Activated CD4-positive, alpha-beta memory T cell treated with anti-CD3 and anti-CD28 coated beads for 36 hours (primary cell): ENCODE data around the gene RNF180. TPM values are rescaled to one million over a fixed set of nuclear protein-coding genes. Genes with fewer than 3 reads are reported as not detected.
"Not testable (repeated sequence)": the region's sequence is repeated elsewhere in the genome, so short reads cannot be mapped to it uniquely, and the experiment has no call there.

Source experiments
- CTCF ChIA-PET: fragments of 350-600 bp; sonication (Branson Sonifier 250); formaldehyde crosslinking; loops from one replicate; lab custom pipeline; 2021; ENCODE audit warnings: antibody characterized with exemption, inconsistent platforms; lab: Charles Lee
- POLR2A ChIA-PET: fragments of 350-600 bp; sonication (Branson Sonifier 250); formaldehyde crosslinking; loops from one replicate; lab custom pipeline; 2021; ENCODE audit warnings: antibody characterized with exemption; lab: Charles Lee
- DNase-seq: peaks from one replicate; pipeline ENCODE4 v3.0.0-alpha.2; 2020
- H3K27ac Mint-ChIP-seq: one replicate; pipeline ENCODE4 v1.8.0; 2021; ENCODE audit warnings: mixed read lengths
- H3K27me3 Mint-ChIP-seq: one replicate; pipeline ENCODE4 v1.8.0; 2021; ENCODE audit warnings: mixed read lengths
- H3K36me3 Mint-ChIP-seq: one replicate; pipeline ENCODE4 v1.8.0; 2021; ENCODE audit warnings: mixed read lengths
- H3K4me1 Mint-ChIP-seq: one replicate; pipeline ENCODE4 v1.8.0; 2021; ENCODE audit warnings: low read depth, mixed read lengths
- H3K4me3 Mint-ChIP-seq: one replicate; pipeline ENCODE4 v1.8.0; 2021; ENCODE audit warnings: mild to moderate bottlenecking, mixed read lengths
- H3K9me3 Mint-ChIP-seq: one replicate; pipeline ENCODE4 v1.8.0; 2021; ENCODE audit warnings: mixed read lengths
- intact Hi-C: fragments of 100-400 bp; cut with micrococcal nuclease; formaldehyde crosslinking; loops from one replicate; pipeline ENCODE4 v1.15.1; 2023
- total RNA-seq, 2 experiments: library from RNA; stranded (reverse); gene quantifications; one replicate each; pipeline ENCODE4 v1.2.3, GENCODE V29; 2021

RNF180 gene
- total RNA-seq, 2 experiments from 2014 or later, result not detected

GRCh38 chr5:64225286-64225981 is 59.8 kb downstream of the RNF180 start:
- DNase-seq, H3K4me1 Mint-ChIP-seq, H3K36me3 Mint-ChIP-seq, CTCF ChIA-PET, POLR2A ChIA-PET, H3K9me3 Mint-ChIP-seq, H3K4me3 Mint-ChIP-seq, H3K27me3 Mint-ChIP-seq, H3K27ac Mint-ChIP-seq: not testable (repeated sequence)
- intact Hi-C loops, result loop anchor here (10.0 kb wide), 1 partner anchor 1259 kb away; the partner anchor contains the start of gene ADAMTS6

- H3K27ac Mint-ChIP-seq, DNase-seq, H3K4me3 Mint-ChIP-seq, H3K4me1 Mint-ChIP-seq, POLR2A ChIA-PET, CTCF ChIA-PET, H3K9me3 Mint-ChIP-seq, H3K27me3 Mint-ChIP-seq, H3K36me3 Mint-ChIP-seq: not testable (repeated sequence)
- intact Hi-C loops, result loop anchor here (10.0 kb wide), 1 partner anchor 1258 kb away; the partner anchor contains the start of gene ADAMTS6
Measured at GRCh38 chr5:64227131-64227537, 61.5 kb downstream of the RNF180 start.

- CTCF ChIA-PET, result interaction anchor here (0.6 to 2.1 kb wide), 7 partner anchors 13 to 383 kb away, joined by 3 to 11 read pairs (median 3); no protein-coding TSS in a partner anchor
- Mint-ChIP-seq H3K4me3 (no peak overlapping the region), H3K27me3 (no peaks in the 10 kb centered on the region), H3K27ac (no peak overlapping the region), H3K4me1 (no peaks in the 10 kb centered on the region), H3K36me3 (no peaks in the 10 kb centered on the region), H3K9me3 (no peaks in the 10 kb centered on the region)
- DNase-seq, result no peak
- intact Hi-C loops, result loop anchor here (2.0 to 10.0 kb wide), 2 partner anchors 384 to 1256 kb away; partner anchors contain the start of gene ADAMTS6
- POLR2A ChIA-PET, result no interaction called here
Measured at GRCh38 chr5:64229163-64229774, 63.6 kb downstream of the RNF180 start.

GRCh38 chr5:64260756-64261155 is 95.1 kb downstream of the RNF180 start:
- POLR2A ChIA-PET, result no interaction called here
- Mint-ChIP-seq H3K4me1 (no peaks in the 10 kb centered on the region), H3K27me3 (no peaks in the 10 kb centered on the region), H3K36me3 (no peaks in the 10 kb centered on the region), H3K27ac (no peak overlapping the region), H3K9me3 (peaks cover 13% of the 10 kb centered on the region), H3K4me3 (no peak overlapping the region)
- no peak for DNase-seq
- CTCF ChIA-PET, result no interaction called here
- intact Hi-C loops, result no loop called here

GRCh38 chr5:64269164-64269563 is 103.5 kb downstream of the RNF180 start:
- H3K36me3 Mint-ChIP-seq, result no peaks in the 10 kb centered on the region
- no peak overlapping the region for H3K4me3 Mint-ChIP-seq
- intact Hi-C loops, result no loop called here
- peaks cover 14% of the 10 kb centered on the region for H3K9me3 Mint-ChIP-seq
- ChIA-PET POLR2A (no interaction called here), CTCF (no interaction called here)
- H3K4me1 Mint-ChIP-seq, result no peaks in the 10 kb centered on the region
- no peak for DNase-seq
- no peak overlapping the region for H3K27ac Mint-ChIP-seq
- no peaks in the 10 kb centered on the region for H3K27me3 Mint-ChIP-seq

GRCh38 chr5:64273276-64273675 is 107.6 kb downstream of the RNF180 start:
- ChIA-PET CTCF (no interaction called here), POLR2A (no interaction called here)
- H3K36me3 Mint-ChIP-seq, result no peaks in the 10 kb centered on the region
- no peak overlapping the region for H3K4me3 Mint-ChIP-seq
- DNase-seq, result no peak
- H3K9me3 Mint-ChIP-seq, result no peaks in the 10 kb centered on the region
- H3K4me1 Mint-ChIP-seq, result no peaks in the 10 kb centered on the region
- no peak overlapping the region for H3K27ac Mint-ChIP-seq
- no peaks in the 10 kb centered on the region for H3K27me3 Mint-ChIP-seq
- intact Hi-C loops, result no loop called here

- intact Hi-C loops, result no loop called here
- ChIA-PET CTCF (no interaction called here), POLR2A (no interaction called here)
- Mint-ChIP-seq H3K4me3 (no peak overlapping the region), H3K9me3 (peaks cover 19% of the 10 kb centered on the region), H3K27ac (no peak overlapping the region), H3K4me1 (no peaks in the 10 kb centered on the region), H3K36me3 (no peaks in the 10 kb centered on the region), H3K27me3 (no peaks in the 10 kb centered on the region)
- DNase-seq, result no peak
Measured at GRCh38 chr5:64285188-64286130, 119.8 kb downstream of the RNF180 start.

GRCh38 chr5:64286381-64286780 is 120.7 kb downstream of the RNF180 start:
- Mint-ChIP-seq H3K9me3 (peaks cover 16% of the 10 kb centered on the region), H3K27ac (no peak overlapping the region)
- intact Hi-C loops, result no loop called here

GRCh38 chr5:64288496-64288895 is 122.9 kb downstream of the RNF180 start:
- H3K27me3 Mint-ChIP-seq, H3K36me3 Mint-ChIP-seq, DNase-seq, H3K9me3 Mint-ChIP-seq, H3K27ac Mint-ChIP-seq, POLR2A ChIA-PET, H3K4me1 Mint-ChIP-seq, CTCF ChIA-PET, intact Hi-C loops, H3K4me3 Mint-ChIP-seq: not testable (repeated sequence)

More at GRCh38 chr5:64286381-64286780, 120.7 kb downstream of the RNF180 start:
- no peaks in the 10 kb centered on the region for H3K4me1 Mint-ChIP-seq
- H3K4me3 Mint-ChIP-seq, result no peak overlapping the region
- no peak for DNase-seq
- POLR2A ChIA-PET, result no interaction called here
- H3K36me3 Mint-ChIP-seq, result no peaks in the 10 kb centered on the region
- H3K27me3 Mint-ChIP-seq, result no peaks in the 10 kb centered on the region
- CTCF ChIA-PET, result no interaction called here

GRCh38 chr5:64292611-64293215 is 127.1 kb downstream of the RNF180 start:
- no peak overlapping the region for H3K4me3 Mint-ChIP-seq
- CTCF ChIA-PET, result no interaction called here

GRCh38 chr5:64295101-64295500 is 129.5 kb downstream of the RNF180 start:
- intact Hi-C loops, result no loop called here
- Mint-ChIP-seq H3K27ac (no peak overlapping the region), H3K4me1 (no peaks in the 10 kb centered on the region), H3K27me3 (no peaks in the 10 kb centered on the region), H3K9me3 (no peaks in the 10 kb centered on the region), H3K36me3 (no peaks in the 10 kb centered on the region), H3K4me3 (no peak overlapping the region)
- no peak for DNase-seq
- ChIA-PET POLR2A (no interaction called here), CTCF (no interaction called here)

More at GRCh38 chr5:64292611-64293215, 127.1 kb downstream of the RNF180 start:
- H3K27ac Mint-ChIP-seq, result no peak overlapping the region
- no peaks in the 10 kb centered on the region for H3K9me3 Mint-ChIP-seq
- H3K4me1 Mint-ChIP-seq, result no peaks in the 10 kb centered on the region
- H3K27me3 Mint-ChIP-seq, result no peaks in the 10 kb centered on the region
- intact Hi-C loops, result no loop called here
- POLR2A ChIA-PET, result no interaction called here
- DNase-seq, result no peak
- no peaks in the 10 kb centered on the region for H3K36me3 Mint-ChIP-seq

- no peak for DNase-seq
- Mint-ChIP-seq H3K9me3 (no peaks in the 10 kb centered on the region), H3K36me3 (no peaks in the 10 kb centered on the region), H3K27me3 (no peaks in the 10 kb centered on the region), H3K27ac (no peak overlapping the region), H3K4me3 (no peak overlapping the region), H3K4me1 (no peaks in the 10 kb centered on the region)
- intact Hi-C loops, result no loop called here
- POLR2A ChIA-PET, result no interaction called here
- CTCF ChIA-PET, result no interaction called here
Measured at GRCh38 chr5:64298586-64298985, 132.9 kb downstream of the RNF180 start.
